ENCODE data around the gene MYCN. TPM values are rescaled to one million over a fixed set of nuclear protein-coding genes. Genes with fewer than 3 reads are reported as not detected.

The MYCN gene
- total and polyA plus RNA-seq, 12 donors: 0.24 to 2.2 (median 1.0) TPM

DNA sequence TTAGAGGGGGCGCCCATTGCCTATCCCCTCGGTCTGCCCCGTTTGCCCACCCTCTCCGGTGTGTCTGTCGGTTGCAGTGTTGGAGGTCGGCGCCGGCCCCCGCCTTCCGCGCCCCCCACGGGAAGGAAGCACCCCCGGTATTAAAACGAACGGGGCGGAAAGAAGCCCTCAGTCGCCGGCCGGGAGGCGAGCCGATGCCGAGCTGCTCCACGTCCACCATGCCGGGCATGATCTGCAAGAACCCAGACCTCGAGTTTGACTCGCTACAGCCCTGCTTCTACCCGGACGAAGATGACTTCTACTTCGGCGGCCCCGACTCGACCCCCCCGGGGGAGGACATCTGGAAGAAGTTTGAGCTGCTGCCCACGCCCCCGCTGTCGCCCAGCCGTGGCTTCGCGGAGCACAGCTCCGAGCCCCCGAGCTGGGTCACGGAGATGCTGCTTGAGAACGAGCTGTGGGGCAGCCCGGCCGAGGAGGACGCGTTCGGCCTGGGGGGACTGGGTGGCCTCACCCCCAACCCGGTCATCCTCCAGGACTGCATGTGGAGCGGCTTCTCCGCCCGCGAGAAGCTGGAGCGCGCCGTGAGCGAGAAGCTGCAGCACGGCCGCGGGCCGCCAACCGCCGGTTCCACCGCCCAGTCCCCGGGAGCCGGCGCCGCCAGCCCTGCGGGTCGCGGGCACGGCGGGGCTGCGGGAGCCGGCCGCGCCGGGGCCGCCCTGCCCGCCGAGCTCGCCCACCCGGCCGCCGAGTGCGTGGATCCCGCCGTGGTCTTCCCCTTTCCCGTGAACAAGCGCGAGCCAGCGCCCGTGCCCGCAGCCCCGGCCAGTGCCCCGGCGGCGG is 1.7 kb downstream of the MYCN start:
- intact Hi-C loops (cut with DNase I): loop anchor here (2.0 to 10.0 kb wide), 3 partner anchors 339 to 563 kb away; no protein-coding TSS in a partner anchor
- no peaks in the 10 kb centered on the region for H3K9me3 ChIP-seq (replicated peaks in 1 of 3)
- no peak overlapping the region for H3K27ac ChIP-seq
- peaks cover 35% of the 10 kb centered on the region for H3K27me3 ChIP-seq
- H3K4me1 ChIP-seq (replicated peaks in 1 of 2): peaks cover 19 to 30% of the 10 kb centered on the region in 2 donors
- TF ChIP-seq, protein P1, sequence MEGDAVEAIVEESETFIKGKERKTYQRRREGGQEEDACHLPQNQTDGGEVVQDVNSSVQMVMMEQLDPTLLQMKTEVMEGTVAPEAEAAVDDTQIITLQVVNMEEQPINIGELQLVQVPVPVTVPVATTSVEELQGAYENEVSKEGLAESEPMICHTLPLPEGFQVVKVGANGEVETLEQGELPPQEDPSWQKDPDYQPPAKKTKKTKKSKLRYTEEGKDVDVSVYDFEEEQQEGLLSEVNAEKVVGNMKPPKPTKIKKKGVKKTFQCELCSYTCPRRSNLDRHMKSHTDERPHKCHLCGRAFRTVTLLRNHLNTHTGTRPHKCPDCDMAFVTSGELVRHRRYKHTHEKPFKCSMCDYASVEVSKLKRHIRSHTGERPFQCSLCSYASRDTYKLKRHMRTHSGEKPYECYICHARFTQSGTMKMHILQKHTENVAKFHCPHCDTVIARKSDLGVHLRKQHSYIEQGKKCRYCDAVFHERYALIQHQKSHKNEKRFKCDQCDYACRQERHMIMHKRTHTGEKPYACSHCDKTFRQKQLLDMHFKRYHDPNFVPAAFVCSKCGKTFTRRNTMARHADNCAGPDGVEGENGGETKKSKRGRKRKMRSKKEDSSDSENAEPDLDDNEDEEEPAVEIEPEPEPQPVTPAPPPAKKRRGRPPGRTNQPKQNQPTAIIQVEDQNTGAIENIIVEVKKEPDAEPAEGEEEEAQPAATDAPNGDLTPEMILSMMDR (IDR thresholded peaks at IDR 0.05): no peak
- TF ChIP-seq POLR2A (IDR thresholded peaks at IDR 0.05): no peak
- no peaks in the 10 kb centered on the region for H3K36me3 ChIP-seq (replicated peaks in 1 of 2)
- peak overlapping the region in 1 of 4 donors; percentile 48 for H3K4me3 ChIP-seq
- DNase-seq: peak in 2 of 7 donors; percentile 32 to 55
- 0 to 3% (median 1%) methylated on average over 2 to 98 of the region's 98 CpGs for WGBS, 4 donors

DNA sequence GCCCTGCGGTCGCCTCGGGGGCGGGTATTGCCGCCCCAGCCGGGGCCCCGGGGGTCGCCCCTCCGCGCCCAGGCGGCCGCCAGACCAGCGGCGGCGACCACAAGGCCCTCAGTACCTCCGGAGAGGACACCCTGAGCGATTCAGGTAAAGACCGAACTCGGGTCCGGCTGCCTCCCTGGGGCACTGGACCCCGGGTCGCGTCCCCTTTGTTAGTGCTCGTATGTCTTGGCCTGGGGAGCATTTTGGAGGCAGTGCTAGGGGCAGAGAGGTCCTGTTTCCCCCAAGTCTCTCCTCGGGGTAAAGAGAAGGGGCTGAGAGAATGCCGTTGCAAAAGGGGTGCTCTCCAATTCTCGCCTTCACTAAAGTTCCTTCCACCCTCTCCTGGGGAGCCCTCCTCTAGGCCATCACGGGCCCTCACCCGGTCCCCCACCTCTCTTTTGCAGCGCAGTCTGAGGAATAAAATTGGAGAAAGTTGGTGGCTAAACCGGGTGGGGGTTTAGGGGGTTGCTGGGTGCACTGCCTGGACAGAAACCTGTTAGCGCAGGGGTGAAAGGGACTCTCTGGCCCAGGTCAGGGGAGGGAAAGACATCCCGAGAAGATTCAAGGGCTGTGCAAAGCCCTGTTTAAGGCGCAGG is 2.5 kb downstream of the MYCN start:
- intact Hi-C loops (cut with DNase I): loop anchor here in 1 of 2 donors (10.0 kb wide), 2 partner anchors 342 to 562 kb away; no protein-coding TSS in a partner anchor
- peaks cover 35% of the 10 kb centered on the region for H3K27me3 ChIP-seq
- H3K27ac ChIP-seq: no peak overlapping the region
- no peaks in the 10 kb centered on the region for H3K36me3 ChIP-seq (replicated peaks in 1 of 2)
- peak overlapping the region in 1 of 4 donors; percentile 48 for H3K4me3 ChIP-seq
- no peaks in the 10 kb centered on the region for H3K9me3 ChIP-seq (replicated peaks in 1 of 3)
- no peak for DNase-seq
- no peak for TF ChIP-seq POLR2A (IDR thresholded peaks at IDR 0.05)
- TF ChIP-seq, protein P1 (IDR thresholded peaks at IDR 0.05): no peak
- peaks cover 19 to 30% of the 10 kb centered on the region in 2 donors for H3K4me1 ChIP-seq (replicated peaks in 1 of 2)
- WGBS, 4 donors: 18 to 41% (median 29%) methylated on average over 14 to 34 of the region's 34 CpGs

- intact Hi-C loops (cut with DNase I): loop anchor here in 1 of 2 donors (10.0 kb wide), 2 partner anchors 341 to 561 kb away; no protein-coding TSS in a partner anchor
- 16 to 24% (median 22%) methylated on average over 12 of the region's 12 CpGs for WGBS, 4 donors
- Histone ChIP-seq H3K4me1 (replicated peaks in 1 of 2) (peaks cover 19 to 30% of the 10 kb centered on the region in 2 donors), H3K9me3 (replicated peaks in 1 of 3) (no peaks in the 10 kb centered on the region), H3K4me3 (peak overlapping the region in 1 of 4 donors; percentile 48), H3K27ac (no peak overlapping the region), H3K27me3 (peaks cover 29% of the 10 kb centered on the region), H3K36me3 (replicated peaks in 1 of 2) (no peaks in the 10 kb centered on the region)
- TF ChIP-seq, protein P1 (IDR thresholded peaks at IDR 0.05): peak in 5 of 6 experiments; percentile 14 to 38 (median 19)
- TF ChIP-seq POLR2A (IDR thresholded peaks at IDR 0.05): no peak
- DNase-seq: peak in 5 of 7 donors; percentile 25 to 63 (median 31)
Measured at GRCh38 chr2:15943378-15944280, 3.3 kb downstream of the MYCN start.
